HG02840 (cell line): ENCODE measurements around the gene TTC7B.
"Not testable (repeated sequence)": the region's sequence is repeated elsewhere in the genome, so short reads cannot be mapped to it uniquely, and the experiment has no call there.

Source experiments
- ATAC-seq: cut with Tn5 transposase; IDR thresholded peaks from one replicate; pipeline ENCODE4 v1.9.1; 2021; ENCODE audit warnings: mild to moderate bottlenecking, moderate library complexity, moderate number of reproducible peaks; ENCODE audit not compliant: unreplicated experiment, low FRiP score

Gene TTC7B, protein sequence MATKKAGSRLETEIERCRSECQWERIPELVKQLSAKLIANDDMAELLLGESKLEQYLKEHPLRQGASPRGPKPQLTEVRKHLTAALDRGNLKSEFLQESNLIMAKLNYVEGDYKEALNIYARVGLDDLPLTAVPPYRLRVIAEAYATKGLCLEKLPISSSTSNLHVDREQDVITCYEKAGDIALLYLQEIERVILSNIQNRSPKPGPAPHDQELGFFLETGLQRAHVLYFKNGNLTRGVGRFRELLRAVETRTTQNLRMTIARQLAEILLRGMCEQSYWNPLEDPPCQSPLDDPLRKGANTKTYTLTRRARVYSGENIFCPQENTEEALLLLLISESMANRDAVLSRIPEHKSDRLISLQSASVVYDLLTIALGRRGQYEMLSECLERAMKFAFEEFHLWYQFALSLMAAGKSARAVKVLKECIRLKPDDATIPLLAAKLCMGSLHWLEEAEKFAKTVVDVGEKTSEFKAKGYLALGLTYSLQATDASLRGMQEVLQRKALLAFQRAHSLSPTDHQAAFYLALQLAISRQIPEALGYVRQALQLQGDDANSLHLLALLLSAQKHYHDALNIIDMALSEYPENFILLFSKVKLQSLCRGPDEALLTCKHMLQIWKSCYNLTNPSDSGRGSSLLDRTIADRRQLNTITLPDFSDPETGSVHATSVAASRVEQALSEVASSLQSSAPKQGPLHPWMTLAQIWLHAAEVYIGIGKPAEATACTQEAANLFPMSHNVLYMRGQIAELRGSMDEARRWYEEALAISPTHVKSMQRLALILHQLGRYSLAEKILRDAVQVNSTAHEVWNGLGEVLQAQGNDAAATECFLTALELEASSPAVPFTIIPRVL

DNA sequence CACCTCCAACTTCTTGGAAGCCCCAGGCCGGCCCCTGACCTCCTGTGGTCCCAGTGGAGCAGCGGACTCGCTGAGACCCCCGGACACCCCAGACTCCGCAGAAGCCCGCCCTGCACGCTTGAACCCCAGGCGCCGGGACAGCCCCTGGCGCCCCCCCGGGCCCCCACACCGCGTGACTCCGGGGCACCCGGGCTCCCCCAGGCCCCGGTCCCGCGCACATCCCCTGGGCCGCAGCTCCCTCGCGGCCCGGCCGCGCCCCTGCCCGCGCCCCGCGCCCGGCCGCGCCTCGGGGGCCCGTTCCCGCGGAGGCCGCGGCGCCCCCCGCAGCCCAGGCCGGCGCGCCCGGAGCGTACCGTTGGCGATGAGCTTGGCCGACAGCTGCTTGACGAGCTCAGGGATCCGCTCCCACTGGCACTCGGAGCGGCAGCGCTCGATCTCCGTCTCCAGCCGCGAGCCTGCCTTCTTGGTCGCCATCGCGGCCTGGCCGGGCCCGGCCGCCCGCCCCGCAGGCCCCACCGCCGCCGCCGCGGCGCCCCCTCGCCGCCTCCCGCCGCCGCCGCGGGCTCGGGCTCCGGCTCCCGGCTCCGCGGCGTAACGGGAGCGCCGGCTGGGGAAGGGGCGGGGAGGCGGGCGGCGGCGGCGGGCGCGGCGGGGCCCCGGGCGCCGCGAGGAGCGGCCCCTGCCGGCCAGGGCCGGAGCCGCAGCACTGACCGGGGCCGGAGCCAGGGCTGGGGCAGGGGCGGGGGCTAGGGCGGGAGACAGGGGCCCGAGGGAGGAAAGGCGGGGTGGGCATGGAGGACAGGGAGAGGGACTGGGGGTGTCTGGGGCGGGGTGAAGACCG lies at the start of gene TTC7B:
TTC7B (minus strand) TSS at position 609 of the 841 bp plus-strand sequence; CDS start at position 474, 135 bp downstream.
- ATAC-seq: no peak

DNA sequence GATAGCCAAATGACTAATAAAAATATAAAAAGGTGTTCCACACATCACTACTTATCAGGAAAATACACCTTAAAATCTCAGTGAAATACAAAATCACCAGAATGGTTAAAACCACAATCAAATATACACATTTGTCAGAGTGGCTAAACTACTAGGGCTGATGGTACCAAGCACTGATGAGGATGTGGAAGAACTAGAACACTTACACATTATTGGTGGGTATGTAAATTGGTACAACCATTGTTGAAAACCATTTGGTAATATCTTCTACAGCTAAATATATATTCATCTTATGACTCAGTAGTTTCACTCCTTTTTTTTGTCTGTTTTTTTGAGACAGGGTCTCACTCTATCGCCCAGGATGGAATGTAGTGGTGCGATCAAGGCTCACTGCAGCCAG lies 48.5 kb upstream of the TTC7B start:
- no peak for ATAC-seq

DNA sequence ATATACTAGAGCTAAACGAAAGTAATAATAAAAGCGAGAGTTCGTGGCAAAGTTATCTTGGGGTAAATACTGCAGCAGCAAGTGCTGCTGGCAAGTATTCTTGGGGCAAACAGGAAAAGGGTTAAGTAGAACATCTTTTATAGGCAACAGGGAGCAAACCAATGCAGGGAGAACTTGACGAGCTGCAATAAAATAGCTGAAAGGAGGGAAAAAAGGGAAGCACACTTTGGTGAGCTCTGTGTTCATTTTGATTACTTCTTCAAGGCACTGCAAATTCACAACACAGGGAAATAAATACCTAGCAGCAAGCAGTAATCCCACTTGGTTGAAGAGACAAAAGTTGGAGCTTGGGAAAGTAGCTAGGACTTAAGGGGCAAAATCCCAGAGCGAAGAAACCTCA lies 42.3 kb upstream of the TTC7B start:
- ATAC-seq: no peak

DNA sequence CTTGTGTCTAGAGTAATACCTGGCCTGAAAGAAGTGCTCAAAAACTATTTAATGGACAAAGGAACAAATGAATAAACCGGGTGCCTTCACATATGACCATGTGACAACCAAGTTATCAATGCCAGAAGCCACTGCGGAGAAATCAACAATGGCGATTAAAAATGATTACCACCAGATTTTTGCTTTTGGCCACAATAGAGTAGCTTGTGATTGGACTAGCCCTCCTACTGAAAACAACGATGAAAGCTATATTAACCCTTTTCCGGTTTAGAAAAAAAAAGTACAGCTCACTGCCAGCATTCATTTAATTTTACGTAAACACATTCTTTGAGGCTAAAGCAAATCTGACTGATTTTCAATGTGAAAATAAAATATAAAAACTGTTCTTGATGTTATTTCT lies 41.6 kb upstream of the TTC7B start:
- ATAC-seq: no peak

DNA sequence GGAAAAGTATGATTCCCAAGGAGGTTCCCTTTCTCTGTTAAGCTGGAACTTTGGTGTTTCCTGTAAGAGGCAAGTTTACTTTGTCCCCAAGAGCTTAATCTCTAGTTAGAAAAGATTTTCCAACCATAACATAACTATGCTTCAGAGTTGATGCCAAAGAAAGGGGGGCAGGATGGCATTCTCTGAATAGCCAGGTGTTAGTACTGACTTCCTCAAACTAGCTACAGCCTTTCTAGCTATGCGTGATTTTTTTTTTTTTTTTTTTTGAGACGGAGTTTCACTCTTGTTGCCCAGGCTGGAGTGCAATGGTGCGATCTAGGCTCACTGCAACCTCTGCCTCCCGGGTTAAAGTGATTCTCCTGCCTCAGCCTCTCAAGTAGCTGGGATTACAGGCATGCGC lies 39.9 kb upstream of the TTC7B start:
- ATAC-seq: not testable (repeated sequence)

DNA sequence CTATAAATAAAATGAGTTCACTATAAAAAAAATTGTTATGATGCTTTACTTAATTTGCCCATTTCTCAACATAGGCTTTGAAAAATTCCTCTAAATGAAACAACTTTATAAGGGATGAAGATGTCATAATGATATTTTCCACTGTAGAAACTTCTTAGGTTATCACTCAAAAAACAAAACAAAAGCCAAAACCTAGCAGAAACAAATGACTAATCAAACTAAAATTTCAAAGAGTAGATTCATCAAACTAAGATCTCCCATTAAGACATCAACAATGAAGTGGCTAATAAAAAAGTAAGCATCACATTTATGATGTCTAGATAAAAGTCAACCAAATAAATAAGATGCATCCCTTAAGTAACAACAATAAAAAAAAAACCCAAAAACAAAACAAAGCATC lies 36.9 kb upstream of the TTC7B start:
- ATAC-seq: no peak

DNA sequence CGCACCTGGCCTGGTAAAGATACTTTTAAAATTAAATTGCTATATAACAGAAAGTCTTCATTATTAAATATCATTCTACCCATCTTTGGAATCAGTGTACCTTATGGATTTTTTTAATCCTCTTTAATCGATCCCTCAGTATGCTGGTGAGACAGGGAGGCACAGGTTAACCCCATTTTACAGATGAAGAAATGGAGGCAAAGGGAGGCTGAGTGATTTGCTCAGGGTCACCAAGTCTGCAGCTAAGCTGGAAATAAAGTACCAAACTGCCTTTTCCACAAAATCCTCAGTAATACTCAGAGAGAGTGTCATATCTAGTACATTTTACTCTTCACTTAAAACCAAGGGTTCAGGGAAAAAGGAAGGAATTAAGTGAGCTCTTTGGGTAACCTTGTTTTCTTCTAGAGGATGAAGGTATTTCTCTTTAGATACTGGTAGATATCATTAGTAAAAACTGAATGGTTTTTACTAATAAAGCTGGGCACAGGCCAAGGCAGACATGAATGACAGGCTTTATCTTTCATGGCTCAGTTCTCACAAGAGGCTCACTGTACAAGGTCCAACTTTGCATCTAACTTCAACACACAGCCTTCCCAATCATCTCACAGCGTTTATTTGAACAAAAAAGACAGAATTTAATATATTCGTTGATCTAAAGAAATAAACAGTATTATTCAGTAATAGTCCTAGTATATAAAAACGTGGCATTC lies 35.3 kb upstream of the TTC7B start:
- no peak for ATAC-seq

DNA sequence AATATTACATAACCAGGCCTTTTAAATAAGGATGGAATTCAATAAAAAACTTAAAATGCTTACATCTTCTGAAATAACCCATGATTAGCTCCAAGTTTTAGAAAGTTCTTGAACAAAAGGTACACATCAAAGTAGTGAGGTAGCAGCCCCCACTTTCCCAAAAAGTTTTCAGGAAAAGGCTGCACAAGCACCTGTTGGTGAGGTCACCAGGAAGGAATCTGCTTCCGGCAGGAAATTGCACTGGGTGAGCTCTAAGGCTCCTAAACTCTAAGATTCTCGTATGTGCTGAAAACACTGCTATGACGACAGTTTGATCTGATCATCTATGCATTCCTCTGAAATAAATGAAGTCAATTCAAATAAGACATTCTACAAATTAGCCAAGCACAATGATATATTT lies 34.3 kb upstream of the TTC7B start:
- no peak for ATAC-seq

DNA sequence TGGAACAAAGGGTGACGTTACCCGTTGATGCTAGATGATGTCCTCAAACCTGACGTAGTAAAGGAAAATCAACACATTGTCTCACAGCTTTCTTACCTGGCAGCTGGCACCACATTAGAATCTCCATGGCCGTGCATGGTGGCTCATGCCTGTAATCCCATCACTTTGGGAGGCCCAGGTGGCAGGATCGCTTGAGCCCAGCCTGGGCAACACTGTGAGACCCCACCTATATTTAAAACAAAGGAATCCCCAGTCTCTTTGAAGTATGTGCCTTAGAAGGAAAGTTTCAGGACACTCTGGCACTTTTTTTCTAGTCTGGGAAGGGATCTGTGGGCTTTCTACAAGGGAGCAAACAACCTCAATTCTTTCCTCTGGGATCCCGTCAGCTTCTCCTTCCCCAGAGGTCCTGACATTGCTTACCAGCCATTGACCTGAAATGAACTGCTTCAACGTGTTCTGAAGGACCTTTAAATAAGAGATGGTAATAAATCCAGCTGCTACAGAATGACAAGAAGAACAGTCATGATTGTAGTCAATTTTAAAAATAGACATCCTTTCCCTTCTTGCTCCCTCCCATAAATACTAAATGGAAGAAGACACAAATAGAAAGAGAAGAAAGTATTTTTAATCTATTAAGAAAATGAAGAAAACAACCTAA lies 33.7 kb upstream of the TTC7B start:
- no peak for ATAC-seq

DNA sequence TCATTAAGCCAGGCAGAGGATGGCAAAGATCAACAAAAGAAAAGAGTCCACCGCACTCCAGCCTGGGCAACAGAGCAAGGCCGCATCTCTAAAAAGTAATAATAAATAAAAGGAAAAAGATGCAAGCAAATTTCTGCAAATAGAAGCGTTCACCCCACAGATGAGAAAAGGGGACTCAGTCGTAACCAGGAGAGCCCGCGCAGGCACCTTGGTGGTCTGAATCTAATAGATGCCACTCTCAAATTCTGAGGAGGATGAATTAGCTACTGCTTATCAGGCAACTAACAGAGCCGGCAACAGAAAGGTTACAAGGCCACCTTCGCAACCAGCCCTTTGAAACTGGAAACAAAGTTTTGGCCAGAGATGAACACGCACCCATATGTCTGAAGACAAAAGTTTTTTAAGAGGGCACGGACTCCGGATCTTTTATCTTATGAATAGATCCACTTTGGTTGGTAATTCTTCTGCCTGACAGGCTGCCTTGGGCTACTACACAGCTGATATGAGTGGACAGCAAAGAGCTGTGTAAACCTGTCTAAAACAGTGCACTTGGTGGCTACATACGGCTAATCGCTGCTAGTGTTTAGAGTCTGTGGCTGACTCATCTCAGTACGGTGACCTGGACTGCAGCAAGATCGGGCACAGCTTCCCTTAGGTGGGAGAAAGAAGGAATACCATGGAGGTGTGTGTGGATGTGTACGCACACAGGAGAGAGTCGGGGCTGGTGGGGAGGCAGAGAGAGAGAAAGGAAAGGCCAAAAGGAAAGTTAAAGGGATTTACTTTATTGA lies 32.9 kb upstream of the TTC7B start:
- no peak for ATAC-seq

DNA sequence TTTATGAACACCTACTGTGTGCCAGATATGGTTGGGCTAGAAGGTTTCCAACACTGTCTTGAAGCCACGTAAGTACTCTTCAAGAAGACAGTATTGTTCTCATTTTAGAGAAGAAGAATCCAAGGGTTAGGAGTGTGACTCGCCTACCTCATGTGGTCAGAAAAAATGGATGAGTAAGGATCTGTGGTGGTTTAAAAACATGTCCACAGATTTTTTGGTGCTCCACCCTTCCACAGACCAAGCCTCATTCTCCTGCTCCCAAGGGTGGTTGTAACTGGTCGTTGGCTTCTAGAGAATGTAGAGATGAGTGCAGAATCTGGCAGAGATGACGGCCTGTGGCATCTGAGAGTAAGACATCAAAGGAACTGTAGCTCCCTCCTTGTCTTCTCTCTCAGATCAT lies 30.3 kb upstream of the TTC7B start:
- no peak for ATAC-seq

DNA sequence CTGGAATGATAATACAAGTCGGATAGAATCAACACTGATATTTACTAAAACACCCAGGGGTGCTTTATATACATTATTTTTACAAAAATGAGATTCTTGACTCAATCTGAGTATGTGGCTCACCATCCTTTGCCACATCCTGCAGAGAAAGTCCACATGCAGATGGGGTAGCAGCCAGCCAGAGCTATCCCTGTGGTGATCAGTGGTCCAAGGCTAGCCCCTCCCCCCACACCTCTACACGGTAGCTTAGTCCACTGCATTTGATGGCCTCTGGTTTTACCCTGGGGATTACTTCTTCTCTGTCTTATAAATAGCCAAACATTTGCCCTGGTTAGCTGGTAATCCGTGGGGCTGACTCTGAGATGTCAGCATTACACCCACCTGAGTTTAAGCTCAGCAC lies 28.1 kb upstream of the TTC7B start:
- ATAC-seq: no peak

DNA sequence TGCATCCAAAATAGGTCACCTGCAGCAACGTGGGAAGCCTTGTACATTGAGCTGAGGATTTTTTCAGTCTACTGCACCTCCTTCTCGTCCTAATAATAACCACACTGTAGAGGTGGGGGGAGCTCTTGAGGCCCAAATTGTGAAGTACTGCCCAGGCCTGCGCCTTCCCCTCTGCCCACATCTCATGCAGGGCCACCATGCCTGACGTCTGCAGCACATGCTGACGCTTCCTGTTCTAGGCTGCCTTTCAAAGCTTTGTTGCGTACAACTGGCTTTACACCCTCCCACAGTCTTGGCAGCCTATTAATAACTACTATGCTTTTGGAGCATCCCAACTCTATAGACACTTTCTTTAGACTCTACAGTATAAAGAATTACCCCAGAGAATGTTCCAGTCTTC lies 26.5 kb upstream of the TTC7B start:
- ATAC-seq: no peak

DNA sequence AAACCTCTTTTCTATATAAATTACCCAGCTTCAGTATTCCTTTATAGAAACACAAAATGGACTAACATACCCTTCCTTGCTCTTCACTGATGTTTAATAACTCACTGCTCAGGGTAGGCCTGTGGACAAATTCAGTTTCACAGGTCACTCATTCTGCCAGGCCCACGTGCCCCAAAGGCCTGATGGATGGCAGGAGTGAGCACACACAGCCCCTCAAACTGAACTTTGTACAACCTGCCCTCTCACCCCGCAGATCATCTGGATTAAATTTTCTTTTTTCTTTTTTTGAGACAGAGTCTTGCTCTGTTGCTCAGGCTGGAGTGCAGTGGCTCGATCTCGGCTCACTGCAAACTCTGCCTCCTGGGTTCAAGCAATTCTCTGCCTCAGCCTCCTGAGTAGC lies 24.4 kb upstream of the TTC7B start:
- ATAC-seq: not testable (repeated sequence)

DNA sequence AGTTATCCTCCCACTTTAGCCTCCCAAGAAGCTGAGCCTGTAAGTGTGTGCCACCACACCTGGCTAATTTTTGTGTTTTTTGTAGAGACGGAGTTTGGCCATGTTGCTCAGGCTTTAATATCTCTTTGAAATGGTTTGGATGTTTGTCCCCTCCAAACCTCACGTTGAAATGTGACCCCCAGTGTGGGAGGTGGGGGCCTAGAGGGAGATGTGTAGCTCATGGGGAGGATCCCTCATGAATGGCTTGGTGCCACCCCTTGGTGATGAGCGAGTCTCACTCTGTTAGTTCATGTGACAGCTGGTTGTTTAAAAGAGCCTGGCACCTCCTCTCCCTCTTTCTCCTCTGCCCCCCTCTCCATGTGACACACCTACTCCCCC lies 23.6 kb upstream of the TTC7B start:
- no peak for ATAC-seq

DNA sequence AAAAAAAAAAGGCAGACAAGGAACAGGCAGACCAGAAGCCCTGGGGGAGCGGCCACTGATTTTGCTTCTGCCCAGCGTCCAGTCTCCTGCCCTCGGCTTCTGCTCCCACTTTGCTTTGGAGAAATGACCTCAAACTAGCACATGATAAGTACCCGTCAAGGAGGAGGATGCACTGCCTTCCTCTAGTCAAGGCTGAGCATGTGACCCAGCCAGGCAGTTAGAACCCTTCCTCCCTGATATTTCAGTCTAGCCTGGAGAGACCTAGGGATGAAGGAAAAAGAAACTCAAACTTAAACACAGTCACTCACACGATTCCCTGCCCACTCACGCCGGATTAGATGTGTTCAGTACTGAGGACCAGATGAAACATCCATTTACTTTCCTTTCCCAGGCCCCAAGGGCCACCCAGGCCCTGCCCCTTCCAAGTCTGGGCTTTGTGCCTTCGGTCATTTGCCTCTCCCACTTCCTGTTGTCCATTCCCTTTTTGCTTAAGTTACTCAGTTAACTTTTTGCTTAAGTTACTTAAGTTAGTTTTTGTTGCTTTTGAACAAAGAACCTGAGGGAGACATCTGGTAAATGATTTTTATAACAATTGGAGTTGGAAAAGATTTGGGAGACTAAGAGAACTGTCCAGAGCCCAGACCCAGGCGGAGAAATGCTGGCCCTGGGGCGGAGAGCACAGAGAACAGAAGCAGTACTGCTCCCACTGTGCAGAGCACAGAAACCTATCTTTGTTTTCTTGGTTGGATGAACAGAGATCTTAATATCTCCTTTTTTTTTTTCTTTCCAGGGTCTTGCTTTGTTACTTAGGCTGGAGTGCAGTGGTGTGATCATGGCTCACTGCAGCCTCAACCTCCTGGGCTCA lies 23.0 kb upstream of the TTC7B start:
- ATAC-seq: no peak

DNA sequence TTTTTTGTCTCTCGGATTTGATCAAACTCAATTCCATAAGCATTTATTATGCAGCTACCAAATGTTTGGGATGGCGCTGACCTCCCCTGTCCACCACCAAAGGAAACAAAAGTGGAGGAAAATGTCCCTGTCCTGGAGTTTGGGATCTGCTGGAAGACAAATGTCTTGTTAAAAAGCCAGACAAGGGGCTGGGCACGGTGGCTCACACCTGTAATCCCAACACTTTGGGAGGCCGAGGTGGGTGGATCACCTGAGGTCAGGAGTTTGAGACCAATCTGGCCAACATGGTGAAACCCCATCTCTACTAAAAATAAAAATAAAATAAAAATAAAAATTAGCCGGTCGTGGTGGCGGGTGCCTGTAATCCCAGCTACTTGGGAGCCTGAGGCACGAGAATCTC lies 22.3 kb upstream of the TTC7B start:
- ATAC-seq: not testable (repeated sequence)

DNA sequence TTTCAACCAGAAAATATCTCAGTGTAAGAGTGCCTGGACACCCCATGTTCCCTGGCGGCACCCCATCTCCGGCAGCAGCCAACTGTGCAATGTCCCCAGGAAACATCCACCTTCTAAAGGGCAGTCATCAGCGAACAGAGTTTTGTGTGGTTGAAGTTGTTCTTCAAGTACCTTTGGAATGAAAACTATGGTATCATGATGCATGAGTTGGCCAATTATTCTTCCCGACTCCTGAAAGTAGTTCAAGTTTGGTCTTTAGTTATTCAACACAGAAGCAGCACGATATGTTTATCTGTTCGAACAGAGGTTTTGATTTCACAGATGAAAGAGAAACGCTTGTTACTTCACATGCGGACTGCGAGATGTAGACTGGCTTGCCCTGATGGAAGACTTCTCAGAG lies 21.1 kb upstream of the TTC7B start:
- ATAC-seq: no peak
